Retinal pigment epithelial cell (primary cell): Measurements from ENCODE around the gene GALT.

ENCODE experiments used
- DNase-seq: peaks from one replicate; pipeline ENCODE4 v3.0.0-alpha.2; 2010; ENCODE audit warnings: low read depth
- H3K4me3 ChIP-seq: 2 replicates; pipeline ENCODE4 v1.5.1; 2011; ENCODE audit warnings: mild to moderate bottlenecking, low read length, control low read depth, moderate library complexity
- CTCF ChIP-seq: conservative IDR thresholded peaks from 2 replicates; pipeline ENCODE4 v1.5.1; 2011; ENCODE audit warnings: low read depth, low read length, control low read depth, inconsistent platforms

GALT gene

DNA sequence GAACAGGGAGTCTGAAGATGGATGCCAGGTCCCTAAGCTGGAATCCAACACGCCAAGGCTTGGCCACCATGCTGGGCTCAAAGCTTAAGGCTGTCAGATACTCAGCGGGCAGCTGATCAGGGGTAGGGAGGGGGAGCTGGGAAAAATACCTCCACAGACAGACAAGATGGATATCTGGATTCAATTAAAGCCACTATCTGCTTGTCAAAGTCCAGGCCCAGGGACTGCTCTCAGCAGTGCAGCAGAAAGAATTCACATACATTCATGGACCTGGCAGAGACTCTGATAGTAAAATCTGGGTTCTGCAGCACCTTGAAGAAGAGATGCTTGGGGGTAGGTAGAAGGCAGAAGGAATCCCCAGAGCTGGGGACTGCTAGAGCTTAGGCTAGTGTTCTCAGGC lies 31.3 kb upstream of the GALT start:
- H3K4me3 ChIP-seq: no peak overlapping the region
- DNase-seq: no peak
- TF ChIP-seq CTCF: no peak

DNA sequence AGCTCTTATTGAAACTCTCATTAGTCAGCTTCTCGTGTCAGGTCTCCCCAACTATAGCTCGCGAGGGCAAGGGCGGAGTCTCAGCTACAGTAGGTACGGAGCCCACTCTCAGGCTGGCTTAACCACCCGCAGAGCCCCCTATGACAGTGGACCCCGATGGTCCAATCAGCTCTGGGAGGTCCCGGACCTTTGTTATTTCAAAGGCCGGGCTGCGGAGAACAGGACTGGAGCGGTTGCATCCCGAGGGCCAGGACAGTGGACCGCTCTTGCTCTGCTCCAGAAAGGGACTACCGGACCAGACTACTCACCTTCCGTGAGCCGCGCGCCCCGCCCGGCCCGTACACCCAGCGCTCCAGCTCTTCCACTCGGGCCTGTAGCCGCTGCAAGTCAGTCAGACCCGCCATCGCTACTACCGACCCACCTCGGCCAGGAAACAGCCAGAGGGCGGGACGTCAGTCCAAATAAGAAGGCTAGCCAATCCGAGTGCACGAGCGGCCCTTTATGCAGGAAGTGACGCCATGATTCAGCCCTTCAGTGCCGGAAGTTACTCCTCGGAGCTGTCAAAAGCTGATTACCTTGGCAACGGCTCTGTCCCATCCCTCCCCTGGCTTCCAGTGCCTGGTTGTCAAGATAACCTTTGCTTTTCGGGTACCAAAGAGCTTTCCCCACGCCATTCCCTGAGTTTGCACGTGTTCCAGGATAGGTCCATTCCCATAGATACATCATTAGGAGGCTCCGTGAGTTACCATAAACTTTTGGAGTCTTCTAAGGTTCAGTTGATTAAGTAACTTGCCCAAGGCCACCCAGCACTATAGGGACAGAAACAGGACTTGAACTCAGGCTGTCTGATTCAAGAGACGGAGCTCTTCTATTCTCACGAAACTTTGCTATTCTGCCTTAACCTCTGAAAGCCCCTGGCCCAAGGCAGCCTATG lies 26.1 kb upstream of the GALT start, which contains the start of gene DCTN3:
Gene DCTN3 (minus strand): TSS at position 435 of the 934 bp plus-strand sequence. CDS start 31 bp downstream, at position 404.
- TF ChIP-seq CTCF: no peak
- peak within 1 kb of the TSS; percentile 94 for H3K4me3 ChIP-seq
- DNase-seq: peak; percentile 78

- no peak overlapping the region for H3K4me3 ChIP-seq
- TF ChIP-seq CTCF: no peak
- no peak for DNase-seq
Observed at GRCh38 chr9:34623374-34624235, 22.9 kb upstream of the GALT start.

DNA sequence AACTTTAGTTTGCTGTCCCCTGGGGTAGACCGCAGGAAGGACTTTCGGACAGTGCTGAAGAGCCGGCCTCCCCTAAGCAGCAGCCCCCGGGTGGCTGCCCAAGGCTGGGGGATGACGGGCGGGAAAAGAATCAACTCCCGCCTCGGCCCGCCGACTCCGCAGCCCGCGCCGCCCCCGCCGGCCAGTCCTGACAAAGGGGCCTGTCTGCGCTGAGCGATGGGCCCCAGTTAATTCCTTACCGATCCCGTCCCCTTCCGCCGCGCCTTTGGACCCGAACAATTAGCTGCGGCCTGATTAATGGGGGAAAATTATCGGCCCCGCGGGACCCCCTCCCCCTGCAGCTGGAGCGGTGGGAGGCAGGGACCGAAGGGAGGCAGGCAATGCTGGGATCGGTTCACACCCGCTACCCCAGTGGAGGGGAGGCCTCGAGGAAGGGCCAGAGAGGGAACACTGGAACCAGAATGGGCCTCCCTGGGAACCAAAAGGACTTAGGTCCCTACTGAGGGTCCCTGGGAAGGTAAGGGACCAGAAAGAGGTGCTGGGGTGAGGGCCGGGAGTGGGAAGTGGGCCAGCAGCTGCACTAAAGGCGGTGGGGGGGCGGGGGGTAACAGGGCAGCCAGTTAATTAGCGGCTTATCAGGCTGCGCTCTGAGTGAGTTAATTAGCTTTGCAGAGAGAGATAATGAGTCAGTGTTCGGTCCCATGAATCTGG lies 21.8 kb upstream of the GALT start:
- H3K4me3 ChIP-seq: no peak overlapping the region
- DNase-seq: no peak
- TF ChIP-seq CTCF: no peak

GRCh38 chr9:34625186-34625486 lies 21.3 kb upstream of the GALT start:
- DNase-seq: no peak
- no peak overlapping the region for H3K4me3 ChIP-seq
- no peak for TF ChIP-seq CTCF

- no peak overlapping the region for H3K4me3 ChIP-seq
- TF ChIP-seq CTCF: no peak
- DNase-seq: no peak
Observed at GRCh38 chr9:34627716-34628655, 18.5 kb upstream of the GALT start.
